Skeletal muscle tissue (tissue), 4 donors: ENCODE data around the gene TC2N. TPM values are rescaled to one million over a fixed set of nuclear protein-coding genes. Genes with fewer than 3 reads are reported as not detected.

Source experiments
- H3K27ac ChIP-seq: one replicate; pipeline ENCODE4 v1.7.0; 2013; ENCODE audit warnings: mild to moderate bottlenecking, low read depth, low read length, inconsistent platforms
- H3K27me3 ChIP-seq, 3 donors: one replicate each; pipeline ENCODE4 v1.7.0; 2013; ENCODE audit warnings: low read length in 3 of 3; ENCODE audit not compliant: control insufficient read depth in 3 of 3, insufficient read depth in 3 of 3
- H3K36me3 ChIP-seq, 3 donors: one replicate each; pipeline ENCODE4 v1.7.0; 2013; ENCODE audit warnings: low read length in 3 of 3; ENCODE audit not compliant: control insufficient read depth in 3 of 3, insufficient read depth in 3 of 3
- H3K4me1 ChIP-seq, 3 donors: one replicate each; pipeline ENCODE4 v1.7.0; 2013; ENCODE audit warnings: low read length in 3 of 3, mild to moderate bottlenecking in 3 of 3; ENCODE audit not compliant: control insufficient read depth in 3 of 3, insufficient read depth in 3 of 3
- H3K4me3 ChIP-seq, 3 donors: one replicate each; pipeline ENCODE4 v1.7.0; 2013; ENCODE audit warnings: low read length in 3 of 3
- H3K9ac ChIP-seq, 3 donors: one replicate each; pipeline ENCODE4 v1.7.0; 2013; ENCODE audit warnings: low read length in 3 of 3, mild to moderate bottlenecking in 3 of 3, moderate library complexity in 2 of 3, low read depth in 1 of 3
- H3K9me3 ChIP-seq, 3 donors: one replicate each; pipeline ENCODE4 v1.7.0; 2013; ENCODE audit warnings: low read length in 3 of 3; ENCODE audit not compliant: control insufficient read depth in 3 of 3
- total RNA-seq: library from RNA; depleted of rRNA; stranded (reverse); fragments of >200 nt; gene quantifications from one replicate; pipeline ENCODE4 v1.2.3, GENCODE V29; 2014
- donor health status: Osteomylitis.

Gene TC2N
- total RNA-seq, 1 donor from 2014 or later = 5.7 TPM

GRCh38 chr14:91786188-91786587, 81.1 kb downstream of the TC2N start:
- no peaks in the 10 kb centered on the region for H3K27me3 ChIP-seq
- H3K27ac ChIP-seq = no peak overlapping the region
- no peaks in the 10 kb centered on the region for H3K9me3 ChIP-seq
- no peak overlapping the region for H3K4me3 ChIP-seq
- no peaks in the 10 kb centered on the region for H3K4me1 ChIP-seq
- no peak overlapping the region for H3K9ac ChIP-seq
- H3K36me3 ChIP-seq = no peaks in the 10 kb centered on the region

- H3K4me1 ChIP-seq = no peaks in the 10 kb centered on the region
- H3K9ac ChIP-seq = no peak overlapping the region
- H3K36me3 ChIP-seq = no peaks in the 10 kb centered on the region
- no peaks in the 10 kb centered on the region for H3K27me3 ChIP-seq
- H3K9me3 ChIP-seq = no peaks in the 10 kb centered on the region
- no peak overlapping the region for H3K4me3 ChIP-seq
- H3K27ac ChIP-seq = no peak overlapping the region
These were observed 86.9 kb downstream of the TC2N start for GRCh38 chr14:91780452-91780851.

GRCh38 chr14:91778217-91778616, 89.1 kb downstream of the TC2N start:
- Histone ChIP-seq H3K4me1 (no peaks in the 10 kb centered on the region), H3K9ac (no peak overlapping the region), H3K36me3 (no peaks in the 10 kb centered on the region), H3K4me3 (no peak overlapping the region), H3K27me3 (no peaks in the 10 kb centered on the region), H3K27ac (no peak overlapping the region), H3K9me3 (no peaks in the 10 kb centered on the region)

- Histone ChIP-seq H3K4me1 (no peaks in the 10 kb centered on the region), H3K9ac (no peak overlapping the region), H3K9me3 (no peaks in the 10 kb centered on the region), H3K36me3 (no peaks in the 10 kb centered on the region), H3K27me3 (no peaks in the 10 kb centered on the region), H3K4me3 (no peak overlapping the region), H3K27ac (no peak overlapping the region)
These were observed 92.9 kb downstream of the TC2N start for GRCh38 chr14:91774140-91775096.

GRCh38 chr14:91770185-91770584, 97.2 kb downstream of the TC2N start:
- Histone ChIP-seq H3K4me1 (no peaks in the 10 kb centered on the region), H3K27me3 (no peaks in the 10 kb centered on the region), H3K4me3 (no peak overlapping the region), H3K36me3 (no peaks in the 10 kb centered on the region), H3K9ac (no peak overlapping the region), H3K9me3 (no peaks in the 10 kb centered on the region), H3K27ac (no peak overlapping the region)

GRCh38 chr14:91755570-91756295, 111.6 kb downstream of the TC2N start:
- Histone ChIP-seq H3K36me3 (no peaks in the 10 kb centered on the region), H3K27ac (no peak overlapping the region), H3K4me1 (no peaks in the 10 kb centered on the region), H3K27me3 (no peaks in the 10 kb centered on the region), H3K9ac (no peak overlapping the region), H3K4me3 (no peak overlapping the region), H3K9me3 (peaks cover 0 to 4% (median 0%) of the 10 kb centered on the region in 3 donors)

- H3K27me3 ChIP-seq = no peaks in the 10 kb centered on the region
- no peaks in the 10 kb centered on the region for H3K36me3 ChIP-seq
- peak overlapping the region; percentile 39 for H3K27ac ChIP-seq
- no peaks in the 10 kb centered on the region for H3K9me3 ChIP-seq
- no peaks in the 10 kb centered on the region for H3K4me1 ChIP-seq
- H3K4me3 ChIP-seq = no peak overlapping the region
- H3K9ac ChIP-seq = no peak overlapping the region
These were observed 112.5 kb downstream of the TC2N start for GRCh38 chr14:91754819-91755218.

GRCh38 chr14:91754185-91754584, 113.2 kb downstream of the TC2N start:
- no peaks in the 10 kb centered on the region for H3K9me3 ChIP-seq
- H3K27me3 ChIP-seq = no peaks in the 10 kb centered on the region
- H3K4me3 ChIP-seq = no peak overlapping the region
- no peak overlapping the region for H3K9ac ChIP-seq
- peak overlapping the region; percentile 39 for H3K27ac ChIP-seq
- no peaks in the 10 kb centered on the region for H3K4me1 ChIP-seq
- no peaks in the 10 kb centered on the region for H3K36me3 ChIP-seq

GRCh38 chr14:91753501-91754128, 113.7 kb downstream of the TC2N start:
- Histone ChIP-seq H3K4me3 (no peak overlapping the region), H3K4me1 (no peaks in the 10 kb centered on the region), H3K27me3 (no peaks in the 10 kb centered on the region), H3K9me3 (no peaks in the 10 kb centered on the region), H3K36me3 (no peaks in the 10 kb centered on the region), H3K9ac (no peak overlapping the region), H3K27ac (peak overlapping the region; percentile 39)

- H3K27ac ChIP-seq = peak overlapping the region; percentile 39
- no peaks in the 10 kb centered on the region for H3K9me3 ChIP-seq
- no peak overlapping the region for H3K4me3 ChIP-seq
These were observed 114.4 kb downstream of the TC2N start for GRCh38 chr14:91752961-91753360.

More at GRCh38 chr14:91752961-91753360, 114.4 kb downstream of the TC2N start:
- Histone ChIP-seq H3K27me3 (no peaks in the 10 kb centered on the region), H3K36me3 (no peaks in the 10 kb centered on the region), H3K4me1 (no peaks in the 10 kb centered on the region), H3K9ac (no peak overlapping the region)
